Measurements from ENCODE around the gene KLF9.

- TF ChIP-seq, protein P1, sequence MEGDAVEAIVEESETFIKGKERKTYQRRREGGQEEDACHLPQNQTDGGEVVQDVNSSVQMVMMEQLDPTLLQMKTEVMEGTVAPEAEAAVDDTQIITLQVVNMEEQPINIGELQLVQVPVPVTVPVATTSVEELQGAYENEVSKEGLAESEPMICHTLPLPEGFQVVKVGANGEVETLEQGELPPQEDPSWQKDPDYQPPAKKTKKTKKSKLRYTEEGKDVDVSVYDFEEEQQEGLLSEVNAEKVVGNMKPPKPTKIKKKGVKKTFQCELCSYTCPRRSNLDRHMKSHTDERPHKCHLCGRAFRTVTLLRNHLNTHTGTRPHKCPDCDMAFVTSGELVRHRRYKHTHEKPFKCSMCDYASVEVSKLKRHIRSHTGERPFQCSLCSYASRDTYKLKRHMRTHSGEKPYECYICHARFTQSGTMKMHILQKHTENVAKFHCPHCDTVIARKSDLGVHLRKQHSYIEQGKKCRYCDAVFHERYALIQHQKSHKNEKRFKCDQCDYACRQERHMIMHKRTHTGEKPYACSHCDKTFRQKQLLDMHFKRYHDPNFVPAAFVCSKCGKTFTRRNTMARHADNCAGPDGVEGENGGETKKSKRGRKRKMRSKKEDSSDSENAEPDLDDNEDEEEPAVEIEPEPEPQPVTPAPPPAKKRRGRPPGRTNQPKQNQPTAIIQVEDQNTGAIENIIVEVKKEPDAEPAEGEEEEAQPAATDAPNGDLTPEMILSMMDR (optimal IDR thresholded peaks at IDR 0.05 in 1 of 3, IDR thresholded peaks at IDR 0.05 in 1 of 3, conservative IDR thresholded peaks at IDR 0.05 in 1 of 3; ENCODE audit: extremely low read depth in 1 of 3, insufficient read depth in 2 of 3, low read length in 3 of 3): no peak
- no peak for TF ChIP-seq EZH2 (IDR thresholded peaks at IDR 0.05; ENCODE audit: low read length)
Observed at GRCh38 chr9:70404261-70404660, 10.2 kb downstream of the KLF9 start.

Measured in keratinocyte (primary cell).